A673 (cell line): ENCODE results near the gene NCBP1. TPM values are rescaled to one million over a fixed set of nuclear protein-coding genes. Genes with fewer than 3 reads are reported as not detected.

Source experiments
- BruUV-seq: library from RNA; stranded (reverse); fragments of 400-500 nt; replicated peaks from 2 replicates; lab custom pipeline; 2021; lab: Mats Ljungman, UMichigan
- CTCF ChIA-PET: fragments of 300-600 bp; sonication (Branson Sonifier 250); formaldehyde crosslinking; loops from one replicate; lab custom pipeline; 2022; ENCODE audit warnings: antibody characterized with exemption; lab: Charles Lee
- POLR2A ChIA-PET: fragments of 300-600 bp; sonication (Branson Sonifier 250); formaldehyde crosslinking; loops from one replicate; lab custom pipeline; 2022; ENCODE audit warnings: antibody characterized with exemption; ENCODE audit not compliant: low non-redundant PET; lab: Charles Lee
- DNase-seq: peaks from one replicate; pipeline ENCODE4 v3.0.0-alpha.2; 2015; ENCODE audit warnings: low spot score
- H3K27ac ChIP-seq: fragments of 200-600 bp; sonication (generic); 2 replicates; pipeline ENCODE4 v1.5.1; 2016; ENCODE audit warnings: mixed run types, low read depth, mild to moderate bottlenecking, mixed read lengths, antibody characterized with exemption, low read length; ENCODE audit not compliant: poor library complexity, severe bottlenecking
- H3K27me3 ChIP-seq: fragments of 200-600 bp; sonication (generic); replicated peaks from 2 replicates; pipeline ENCODE4 v1.6.1; 2017; ENCODE audit warnings: mixed run types, low read depth, mild to moderate bottlenecking, mixed read lengths, antibody characterized with exemption, low read length; ENCODE audit not compliant: insufficient read depth, poor library complexity
- H3K36me3 ChIP-seq: fragments of 200-600 bp; sonication (generic); 2 replicates; pipeline ENCODE4 v1.6.1; 2016; ENCODE audit warnings: mixed run types, mild to moderate bottlenecking, mixed read lengths, antibody characterized with exemption, low read length; ENCODE audit not compliant: insufficient read depth, poor library complexity, severe bottlenecking
- H3K4me1 ChIP-seq: fragments of 200-600 bp; sonication (generic); 2 replicates; pipeline ENCODE4 v1.6.1; 2017; ENCODE audit warnings: mixed run types, mild to moderate bottlenecking, mixed read lengths, antibody characterized with exemption, low read length; ENCODE audit not compliant: insufficient read depth, poor library complexity, severe bottlenecking
- H3K4me3 ChIP-seq: fragments of 200-600 bp; sonication (generic); 2 replicates; pipeline ENCODE4 v1.5.1; 2016; ENCODE audit warnings: low read depth, mixed run types, mild to moderate bottlenecking, mixed read lengths, low read length; ENCODE audit not compliant: poor library complexity, severe bottlenecking
- H3K9me3 ChIP-seq: fragments of 200-600 bp; sonication (generic); 2 replicates; pipeline ENCODE4 v1.6.1; 2016; ENCODE audit warnings: mixed run types, low read depth, mild to moderate bottlenecking, mixed read lengths, antibody characterized with exemption, low read length; ENCODE audit not compliant: poor library complexity, severe bottlenecking
- CTCF ChIP-seq: fragments of 300-800, 200-600 bp; sonication (generic); conservative IDR thresholded peaks from 2 replicates; pipeline ENCODE4 v1.5.1; 2017; ENCODE audit warnings: low read depth, mild to moderate bottlenecking, antibody characterized with exemption, low read length, moderate library complexity, mixed read lengths
- EZH2 ChIP-seq: fragments of 200-600 bp; sonication (generic); IDR thresholded peaks from 2 replicates; pipeline ENCODE4 v1.6.1; 2017; ENCODE audit warnings: borderline replicate concordance, low read depth, mild to moderate bottlenecking, mixed read lengths, antibody characterized with exemption, low read length; ENCODE audit not compliant: poor library complexity, severe bottlenecking
- intact Hi-C: fragments of 100-400 bp; cut with micrococcal nuclease; formaldehyde crosslinking; loops from one replicate; pipeline ENCODE4 v1.10.0; 2022; ENCODE audit not compliant: unreplicated experiment
- total RNA-seq: library from RNA; stranded (reverse); gene quantifications from 2 replicates; pipeline ENCODE4 v1.2.3, GENCODE V29; 2021

Gene NCBP1
- total RNA-seq, 1 experiment from 2014 or later = 57.9 TPM

DNA sequence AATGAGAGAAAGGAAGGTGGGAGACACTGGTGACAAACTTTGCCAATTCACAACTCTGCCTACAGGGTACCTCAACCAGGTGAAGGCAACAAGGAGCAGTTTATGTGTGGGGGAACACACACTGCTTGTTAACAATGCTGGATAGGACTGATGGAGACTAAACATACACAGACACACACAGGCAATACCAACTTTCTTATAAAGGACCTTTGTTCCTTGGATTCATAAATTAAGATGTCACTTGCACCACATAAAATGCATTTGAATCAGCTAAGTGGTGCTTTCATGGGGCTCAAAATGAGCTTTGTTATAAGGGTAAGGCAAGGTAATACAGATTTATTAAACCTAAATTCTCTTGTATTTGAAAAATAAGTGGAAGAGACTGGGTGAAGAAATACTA is 4.5 kb upstream of the NCBP1 start:
- H3K4me3 ChIP-seq = no peak overlapping the region
- H3K27ac ChIP-seq = no peak overlapping the region
- peaks cover 23% of the 10 kb centered on the region for H3K36me3 ChIP-seq
- no peaks in the 10 kb centered on the region for H3K9me3 ChIP-seq
- ChIA-PET CTCF (no interaction called here), POLR2A (no interaction called here)
- BruUV-seq = no TSS peak
- no peaks in the 10 kb centered on the region for H3K27me3 ChIP-seq
- no peak for DNase-seq
- TF ChIP-seq EZH2 = no peak
- TF ChIP-seq CTCF = no peak
- intact Hi-C loops = no loop called here
- H3K4me1 ChIP-seq = no peaks in the 10 kb centered on the region

DNA sequence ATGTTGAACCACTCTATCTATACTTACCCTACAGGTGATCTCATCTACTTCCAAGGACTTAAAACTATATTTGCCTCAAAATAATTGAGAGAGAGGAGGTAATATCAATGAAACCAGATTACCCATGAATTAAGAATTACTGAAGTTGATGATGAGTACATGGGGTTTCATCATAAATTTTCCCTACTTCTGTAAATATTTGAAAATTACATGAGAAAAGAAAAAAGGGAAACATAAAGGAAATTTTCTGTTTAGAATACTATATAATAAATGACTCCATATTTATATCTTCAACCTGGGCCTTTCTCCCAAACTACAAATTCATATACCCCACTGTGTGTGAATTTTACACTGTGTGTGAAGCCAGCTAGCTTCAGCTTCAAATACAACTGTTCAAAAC is 3.0 kb upstream of the NCBP1 start:
- DNase-seq = no peak
- no peak overlapping the region for H3K4me3 ChIP-seq
- ChIA-PET CTCF (no interaction called here), POLR2A (no interaction called here)
- H3K27me3 ChIP-seq = no peaks in the 10 kb centered on the region
- no peak for TF ChIP-seq EZH2
- no peak for TF ChIP-seq CTCF
- peaks cover 6% of the 10 kb centered on the region for H3K4me1 ChIP-seq
- no peaks in the 10 kb centered on the region for H3K9me3 ChIP-seq
- intact Hi-C loops = no loop called here
- peaks cover 10% of the 10 kb centered on the region for H3K36me3 ChIP-seq
- no TSS peak for BruUV-seq
- no peak overlapping the region for H3K27ac ChIP-seq

- no peaks in the 10 kb centered on the region for H3K36me3 ChIP-seq
- BruUV-seq = TSS peak; percentile 88
- no peaks in the 10 kb centered on the region for H3K9me3 ChIP-seq
- intact Hi-C loops = no loop called here
- no peak for TF ChIP-seq CTCF
- no peak for TF ChIP-seq EZH2
- H3K4me1 ChIP-seq = peaks cover 16% of the 10 kb centered on the region
- H3K27ac ChIP-seq = peak overlapping the region; percentile 99
- DNase-seq = peak; percentile 80
- ChIA-PET CTCF (interaction anchor here (0.6 to 0.7 kb wide), 3 partner anchors 13 to 479 kb away, joined by 3 to 4 read pairs (median 4); no protein-coding TSS in a partner anchor), POLR2A (interaction anchor here (0.7 kb wide), 1 partner anchor 290 kb away, joined by 6 read pairs; no protein-coding TSS in a partner anchor)
- peak overlapping the region; percentile 96 for H3K4me3 ChIP-seq
- no peaks in the 10 kb centered on the region for H3K27me3 ChIP-seq
These were observed 1.2 kb upstream of the NCBP1 start for GRCh38 chr9:97632248-97632984.
